Measurements from ENCODE around the gene LIFR.

LIFR gene

GRCh38 chr5:38581597-38581996, 25.2 kb upstream of the LIFR start:
- Histone ChIP-seq H3K4me3 (ENCODE audit: low read depth, low read length) (no peak overlapping the region), H3K27me3 (ENCODE audit: insufficient read depth, low read length) (no peaks in the 10 kb centered on the region), H2AK5ac (ENCODE audit: low read length) (no peak overlapping the region), H4K91ac (ENCODE audit: low read depth, low read length) (no peak overlapping the region), H2BK5ac (ENCODE audit: low read depth, low read length, poor library complexity) (no peak overlapping the region), H3K79me2 (ENCODE audit: control insufficient read depth, insufficient read depth, low read length, poor library complexity) (no peaks in the 10 kb centered on the region), H3K79me1 (ENCODE audit: low read length) (no peaks in the 10 kb centered on the region), H3K4me1 (ENCODE audit: control insufficient read depth in 1 of 2, insufficient read depth in 2 of 2, low read length in 2 of 2) (no peaks in the 10 kb centered on the region), H2BK120ac (ENCODE audit: insufficient read depth, low read length, poor library complexity) (no peak overlapping the region), H3K4me2 (ENCODE audit: low read length) (no peak overlapping the region), H3K27ac (ENCODE audit: low read depth, low read length) (no peak overlapping the region), H3K9ac (ENCODE audit: low read length) (no peak overlapping the region), H4K12ac (ENCODE audit: low read depth, low read length) (no peak overlapping the region), H2BK12ac (ENCODE audit: low read length) (no peak overlapping the region), H3K9me3 (ENCODE audit: insufficient read depth, low read depth, low read length) (no peaks in the 10 kb centered on the region), H3K36me3 (ENCODE audit: control insufficient read depth in 1 of 2, insufficient read depth in 2 of 2, low read length in 2 of 2) (no peaks in the 10 kb centered on the region), H3K4ac (ENCODE audit: low read depth, low read length) (no peak overlapping the region), H2AFZ (ENCODE audit: insufficient read depth, low read length, poor library complexity) (no peak overlapping the region), H4K8ac (ENCODE audit: low read depth, low read length) (no peak overlapping the region), H3K18ac (ENCODE audit: low read length) (no peak overlapping the region), H3K23ac (ENCODE audit: low read length) (no peak overlapping the region), H3K14ac (ENCODE audit: low read length) (no peak overlapping the region)
- WGBS (ENCODE audit: extremely low coverage, insufficient coverage, insufficient read length), result no CpG with 5 or more reads among the region's 4 CpGs
- DNase-seq, result no peak

GRCh38 chr5:38579105-38579504, 22.7 kb upstream of the LIFR start:
- Histone ChIP-seq H2AK5ac (ENCODE audit: low read length) (no peak overlapping the region), H2BK12ac (ENCODE audit: low read length) (no peak overlapping the region), H3K9ac (ENCODE audit: low read length) (no peak overlapping the region), H3K9me3 (ENCODE audit: insufficient read depth, low read depth, low read length) (no peaks in the 10 kb centered on the region), H3K18ac (ENCODE audit: low read length) (no peak overlapping the region), H2BK120ac (ENCODE audit: insufficient read depth, low read length, poor library complexity) (no peak overlapping the region), H3K27me3 (ENCODE audit: insufficient read depth, low read length) (no peaks in the 10 kb centered on the region), H2BK5ac (ENCODE audit: low read depth, low read length, poor library complexity) (no peak overlapping the region), H4K91ac (ENCODE audit: low read depth, low read length) (no peak overlapping the region), H3K79me2 (ENCODE audit: control insufficient read depth, insufficient read depth, low read length, poor library complexity) (no peaks in the 10 kb centered on the region), H3K14ac (ENCODE audit: low read length) (no peak overlapping the region), H2AFZ (ENCODE audit: insufficient read depth, low read length, poor library complexity) (no peak overlapping the region), H3K4me1 (ENCODE audit: control insufficient read depth in 1 of 2, insufficient read depth in 2 of 2, low read length in 2 of 2) (no peaks in the 10 kb centered on the region), H3K4me3 (ENCODE audit: low read depth, low read length) (no peak overlapping the region), H3K79me1 (ENCODE audit: low read length) (no peaks in the 10 kb centered on the region), H3K36me3 (ENCODE audit: control insufficient read depth in 1 of 2, insufficient read depth in 2 of 2, low read length in 2 of 2) (no peaks in the 10 kb centered on the region), H3K23ac (ENCODE audit: low read length) (no peak overlapping the region), H4K8ac (ENCODE audit: low read depth, low read length) (no peak overlapping the region), H3K4ac (ENCODE audit: low read depth, low read length) (no peak overlapping the region), H3K27ac (ENCODE audit: low read depth, low read length) (no peak overlapping the region), H4K12ac (ENCODE audit: low read depth, low read length) (no peak overlapping the region), H3K4me2 (ENCODE audit: low read length) (no peak overlapping the region)
- DNase-seq, result no peak
- WGBS (ENCODE audit: extremely low coverage, insufficient coverage, insufficient read length), result no CpG with 5 or more reads among the region's 2 CpGs

GRCh38 chr5:38576961-38577684, 20.7 kb upstream of the LIFR start:
- no peak overlapping the region for H4K8ac ChIP-seq (ENCODE audit: low read depth, low read length)
- DNase-seq, result no peak
- no peak overlapping the region for H3K18ac ChIP-seq (ENCODE audit: low read length)
- H3K9ac ChIP-seq (ENCODE audit: low read length), result no peak overlapping the region
- no peak overlapping the region for H4K12ac ChIP-seq (ENCODE audit: low read depth, low read length)
- no peaks in the 10 kb centered on the region for H3K79me1 ChIP-seq (ENCODE audit: low read length)
- no peak overlapping the region for H3K4me2 ChIP-seq (ENCODE audit: low read length)
- no peak overlapping the region for H4K91ac ChIP-seq (ENCODE audit: low read depth, low read length)
- H2BK5ac ChIP-seq (ENCODE audit: low read depth, low read length, poor library complexity), result no peak overlapping the region
- no peaks in the 10 kb centered on the region for H3K9me3 ChIP-seq (ENCODE audit: insufficient read depth, low read depth, low read length)
- no peaks in the 10 kb centered on the region for H3K27me3 ChIP-seq (ENCODE audit: insufficient read depth, low read length)
- no peak overlapping the region for H2BK120ac ChIP-seq (ENCODE audit: insufficient read depth, low read length, poor library complexity)
- no peak overlapping the region for H3K4me3 ChIP-seq (ENCODE audit: low read depth, low read length)
- H3K14ac ChIP-seq (ENCODE audit: low read length), result no peak overlapping the region
- no peaks in the 10 kb centered on the region for H3K79me2 ChIP-seq (ENCODE audit: control insufficient read depth, insufficient read depth, low read length, poor library complexity)
- no peaks in the 10 kb centered on the region for H3K36me3 ChIP-seq (ENCODE audit: control insufficient read depth in 1 of 2, insufficient read depth in 2 of 2, low read length in 2 of 2)
- no peak overlapping the region for H2AFZ ChIP-seq (ENCODE audit: insufficient read depth, low read length, poor library complexity)
- WGBS (ENCODE audit: extremely low coverage, insufficient coverage, insufficient read length), result no CpG with 5 or more reads among the region's 5 CpGs
- no peak overlapping the region for H3K27ac ChIP-seq (ENCODE audit: low read depth, low read length)
- no peak overlapping the region for H2BK12ac ChIP-seq (ENCODE audit: low read length)
- no peak overlapping the region for H2AK5ac ChIP-seq (ENCODE audit: low read length)
- no peak overlapping the region for H3K4ac ChIP-seq (ENCODE audit: low read depth, low read length)
- no peaks in the 10 kb centered on the region for H3K4me1 ChIP-seq (ENCODE audit: control insufficient read depth in 1 of 2, insufficient read depth in 2 of 2, low read length in 2 of 2)
- H3K23ac ChIP-seq (ENCODE audit: low read length), result no peak overlapping the region

GRCh38 chr5:38576442-38576841, 20.0 kb upstream of the LIFR start:
- WGBS (ENCODE audit: extremely low coverage, insufficient coverage, insufficient read length), result no CpG with 5 or more reads among the region's 7 CpGs
- no peak overlapping the region for H3K9ac ChIP-seq (ENCODE audit: low read length)
- no peak overlapping the region for H4K12ac ChIP-seq (ENCODE audit: low read depth, low read length)
- no peaks in the 10 kb centered on the region for H3K36me3 ChIP-seq (ENCODE audit: control insufficient read depth in 1 of 2, insufficient read depth in 2 of 2, low read length in 2 of 2)
- no peak overlapping the region for H2AK5ac ChIP-seq (ENCODE audit: low read length)
- H3K9me3 ChIP-seq (ENCODE audit: insufficient read depth, low read depth, low read length), result no peaks in the 10 kb centered on the region
- H3K79me1 ChIP-seq (ENCODE audit: low read length), result no peaks in the 10 kb centered on the region
- no peak overlapping the region for H2BK12ac ChIP-seq (ENCODE audit: low read length)
- no peak overlapping the region for H4K91ac ChIP-seq (ENCODE audit: low read depth, low read length)
- H3K79me2 ChIP-seq (ENCODE audit: control insufficient read depth, insufficient read depth, low read length, poor library complexity), result no peaks in the 10 kb centered on the region
- no peak overlapping the region for H3K14ac ChIP-seq (ENCODE audit: low read length)
- H3K18ac ChIP-seq (ENCODE audit: low read length), result no peak overlapping the region
- H2AFZ ChIP-seq (ENCODE audit: insufficient read depth, low read length, poor library complexity), result no peak overlapping the region
- H2BK120ac ChIP-seq (ENCODE audit: insufficient read depth, low read length, poor library complexity), result no peak overlapping the region
- no peak overlapping the region for H3K4me2 ChIP-seq (ENCODE audit: low read length)
- H3K4me1 ChIP-seq (ENCODE audit: control insufficient read depth in 1 of 2, insufficient read depth in 2 of 2, low read length in 2 of 2), result no peaks in the 10 kb centered on the region
- peak in 1 of 2 donors; percentile 43 for DNase-seq
- no peak overlapping the region for H2BK5ac ChIP-seq (ENCODE audit: low read depth, low read length, poor library complexity)
- H3K27me3 ChIP-seq (ENCODE audit: insufficient read depth, low read length), result no peaks in the 10 kb centered on the region
- H4K8ac ChIP-seq (ENCODE audit: low read depth, low read length), result no peak overlapping the region
- no peak overlapping the region for H3K27ac ChIP-seq (ENCODE audit: low read depth, low read length)
- H3K23ac ChIP-seq (ENCODE audit: low read length), result no peak overlapping the region
- no peak overlapping the region for H3K4me3 ChIP-seq (ENCODE audit: low read depth, low read length)
- H3K4ac ChIP-seq (ENCODE audit: low read depth, low read length), result no peak overlapping the region
